ENCODE results near the gene ADRA2A.

The ADRA2A gene

DNA sequence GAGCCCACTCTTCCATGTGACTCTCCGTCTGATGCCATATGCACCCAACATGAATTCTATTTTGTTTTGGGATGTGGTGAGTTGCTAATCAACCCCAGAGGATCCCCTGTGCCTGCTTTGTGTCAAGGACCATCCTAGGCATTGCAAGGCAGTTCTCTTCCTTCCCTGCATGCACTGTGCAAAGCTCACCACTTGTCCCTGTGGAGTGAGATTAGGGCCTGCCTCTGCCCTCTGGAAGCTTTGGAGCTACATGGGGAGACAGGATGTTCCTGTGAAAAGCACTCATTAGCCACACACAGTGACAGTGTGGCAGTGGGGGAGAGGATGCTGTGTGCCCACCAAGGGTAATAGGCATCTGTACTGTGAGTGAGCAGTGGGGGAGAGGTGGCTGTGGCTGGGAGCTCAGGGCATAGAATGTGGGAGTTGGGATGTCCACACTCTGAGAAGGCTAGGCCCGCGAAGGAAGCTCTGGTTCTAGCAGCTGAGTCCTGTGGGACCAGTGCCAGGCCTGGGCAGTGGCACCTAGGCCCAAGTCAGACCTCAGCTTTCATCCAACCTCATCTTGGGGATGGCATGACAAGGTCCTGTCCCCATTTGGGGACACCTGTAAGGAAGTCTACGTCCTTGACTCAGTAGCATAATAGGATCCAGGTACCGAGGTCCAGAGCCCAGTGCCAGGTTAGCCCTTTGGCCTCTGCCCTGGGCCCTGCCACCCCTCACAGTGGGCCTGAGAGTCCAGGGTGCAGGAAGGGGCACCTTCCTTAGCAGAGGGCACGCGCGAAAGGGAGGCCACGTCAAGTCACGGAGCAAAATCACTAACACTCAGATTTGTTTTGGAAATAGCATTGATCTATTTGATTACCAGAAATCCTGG lies 6.6 kb downstream of the ADRA2A start:
- DNase-seq (ENCODE audit: low spot score), result no peak

GRCh38 chr10:111084366-111085255 lies 7.8 kb downstream of the ADRA2A start:
- no peak for DNase-seq (ENCODE audit: low spot score)

GRCh38 chr10:111085690-111086353 lies 9.0 kb downstream of the ADRA2A start:
- no peak for DNase-seq (ENCODE audit: low spot score)

- DNase-seq (ENCODE audit: low spot score), result no peak
These were observed 9.7 kb downstream of the ADRA2A start for GRCh38 chr10:111086574-111086973.

GRCh38 chr10:111087331-111087756 lies 10.5 kb downstream of the ADRA2A start:
- no peak for DNase-seq (ENCODE audit: low spot score)

- DNase-seq (ENCODE audit: low spot score), result no peak
These were observed 11.2 kb downstream of the ADRA2A start for GRCh38 chr10:111087968-111088505.

DNA sequence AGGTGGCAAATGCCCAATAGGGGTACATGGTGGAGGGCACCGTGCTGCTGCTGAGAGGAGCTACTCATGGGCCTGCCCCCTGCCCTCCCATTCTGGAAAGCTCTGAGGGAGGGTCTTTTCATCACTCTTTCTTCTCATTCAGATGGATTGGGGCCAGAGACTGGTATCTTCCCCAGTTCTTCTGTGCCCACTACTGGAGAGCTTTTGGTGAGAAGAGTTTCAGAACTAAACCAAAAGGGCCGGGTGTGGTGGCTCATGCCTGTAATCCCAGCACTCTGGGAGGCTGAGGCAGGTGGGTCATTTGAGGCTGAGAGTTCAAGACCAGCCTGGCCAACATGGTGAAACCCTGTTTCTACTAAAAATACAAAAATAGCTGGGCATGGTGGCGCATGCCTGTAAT lies 12.5 kb downstream of the ADRA2A start:
- no peak for DNase-seq (ENCODE audit: low spot score)

GRCh38 chr10:111091833-111092232 lies 15.0 kb downstream of the ADRA2A start:
- DNase-seq (ENCODE audit: low spot score), result no peak

DNA sequence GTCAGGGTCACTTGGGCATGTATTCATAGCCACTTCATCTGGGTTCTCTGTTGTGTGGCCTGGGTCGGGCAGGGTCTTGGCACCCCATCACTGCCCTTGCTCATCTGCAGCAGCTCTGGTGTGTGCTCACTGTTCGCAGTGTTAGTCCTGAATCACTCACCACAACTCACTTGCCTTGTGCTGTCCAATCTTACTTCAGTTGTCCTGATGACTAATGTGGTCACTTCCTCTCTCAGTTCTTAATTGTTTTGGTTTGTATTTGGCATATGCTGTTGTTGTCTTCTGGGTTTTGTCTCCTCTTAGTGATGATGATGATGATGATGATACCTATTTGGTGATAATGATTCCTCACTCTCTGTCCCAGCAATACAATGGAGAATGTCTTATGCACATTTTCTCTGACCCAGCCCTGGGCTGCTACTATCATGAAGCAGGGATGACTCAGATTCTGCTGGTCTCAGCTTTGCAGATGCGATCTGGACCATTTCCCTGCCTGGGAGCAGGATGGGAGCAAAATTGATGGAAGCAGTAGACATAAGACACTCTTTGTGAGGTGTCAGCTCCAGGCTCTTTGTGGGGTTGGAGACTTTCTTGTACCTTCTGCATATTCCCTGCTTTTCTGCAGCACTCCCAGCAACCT lies 17.0 kb downstream of the ADRA2A start:
- DNase-seq (ENCODE audit: low spot score), result no peak

DNA sequence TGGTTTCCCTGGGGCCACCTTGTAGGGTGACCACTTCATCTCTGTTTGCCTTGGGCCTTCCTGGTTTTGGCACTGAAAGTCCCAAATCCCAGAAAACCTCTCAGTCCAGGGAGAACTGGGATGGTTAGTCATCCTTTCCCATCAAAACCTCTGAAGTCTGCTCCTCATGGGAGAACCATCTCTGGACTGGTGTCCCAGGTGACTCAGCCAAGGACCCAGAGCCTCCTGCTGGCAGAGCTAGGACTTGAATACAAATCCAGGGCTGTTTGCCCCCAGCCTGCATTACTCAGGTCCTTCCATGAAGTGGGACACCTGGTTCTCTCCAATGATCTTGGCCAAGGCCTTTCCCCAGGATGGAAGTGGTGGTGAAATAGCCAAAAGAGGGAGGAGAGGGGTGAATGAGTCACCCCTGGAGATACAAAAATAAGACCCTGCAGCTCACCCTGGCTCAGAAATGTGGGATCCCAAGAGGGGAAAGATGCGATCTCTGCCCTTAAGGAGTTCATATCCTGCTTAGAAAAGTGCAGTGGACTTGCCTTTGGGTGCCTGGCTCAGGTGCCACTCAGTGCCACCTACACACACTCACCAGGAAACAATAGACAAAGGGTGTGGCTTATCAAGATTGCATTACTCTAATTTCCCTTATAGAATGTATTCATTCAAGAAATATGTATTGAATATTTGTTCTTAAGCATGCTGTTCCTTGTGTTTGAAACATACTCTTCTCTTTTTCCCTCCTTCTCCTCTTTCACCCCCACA lies 22.0 kb downstream of the ADRA2A start:
- DNase-seq (ENCODE audit: low spot score), result no peak

DNA sequence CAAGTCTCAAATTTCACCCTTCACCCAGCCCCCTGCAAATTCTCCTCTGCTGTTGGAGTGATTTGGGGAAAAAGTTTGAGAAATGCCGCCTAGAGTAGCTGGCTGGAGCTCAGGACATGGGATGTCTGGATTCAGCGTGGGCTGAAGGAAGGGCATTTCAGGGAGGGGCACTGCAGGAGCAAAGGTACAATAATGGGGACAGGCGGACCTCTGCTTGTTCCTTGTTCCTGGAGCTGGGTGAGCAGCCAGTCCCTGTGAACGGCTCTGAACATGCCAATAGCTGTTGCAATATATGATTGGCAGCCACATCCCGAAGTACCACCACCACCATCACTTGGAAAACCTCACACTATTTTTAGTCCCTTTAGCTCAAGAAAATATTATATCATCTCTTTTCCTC lies 23.4 kb downstream of the ADRA2A start:
- DNase-seq (ENCODE audit: low spot score), result no peak

- no peak for DNase-seq (ENCODE audit: low spot score)
These were observed 25.0 kb downstream of the ADRA2A start for GRCh38 chr10:111101796-111102195.

DNA sequence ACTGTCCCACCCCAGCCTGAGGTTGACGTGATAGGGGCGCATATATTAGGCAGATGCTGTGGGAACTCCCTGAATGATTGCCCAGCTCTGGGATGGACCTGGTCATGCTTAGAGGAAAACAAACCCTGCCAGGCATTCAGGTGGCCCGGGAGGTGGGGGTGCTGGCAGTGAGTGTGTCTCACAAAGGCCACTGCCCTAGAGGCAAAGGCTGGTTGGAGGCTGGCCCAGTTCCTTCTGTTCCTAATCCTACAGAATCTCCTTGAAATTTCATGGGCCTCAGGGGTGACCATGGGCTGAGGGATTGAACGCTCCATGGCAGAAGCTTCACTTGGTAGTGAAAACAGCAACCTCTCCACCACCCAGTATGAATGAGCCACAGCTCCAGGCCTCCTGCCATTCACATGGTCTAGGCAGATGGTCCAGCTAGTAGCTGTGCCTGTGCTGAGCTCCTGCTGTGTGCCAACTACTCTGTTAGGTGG lies 25.6 kb downstream of the ADRA2A start:
- DNase-seq (ENCODE audit: low spot score), result no peak

- DNase-seq (ENCODE audit: low spot score), result no peak
These were observed 26.5 kb downstream of the ADRA2A start for GRCh38 chr10:111103196-111103840.

DNA sequence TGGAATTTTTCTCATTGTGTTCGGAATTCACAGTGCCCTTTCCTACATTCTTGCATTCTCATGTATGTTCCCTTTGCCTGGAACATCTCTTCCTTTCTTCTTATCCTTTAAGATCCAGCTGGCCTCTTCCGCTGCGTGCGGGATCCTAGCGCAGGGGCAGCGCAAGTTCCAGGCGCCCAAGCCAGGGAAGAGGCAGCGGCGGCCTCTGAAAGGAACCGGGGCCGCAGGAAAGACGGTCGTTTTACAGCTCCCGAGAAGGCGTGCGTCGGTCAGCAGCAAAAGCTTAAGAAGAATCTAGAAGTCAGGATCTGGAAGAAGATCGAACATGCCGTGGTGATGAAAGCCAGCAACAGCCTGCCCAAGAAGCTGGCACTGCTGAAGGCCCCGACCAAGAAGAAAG lies 28.0 kb downstream of the ADRA2A start:
- DNase-seq (ENCODE audit: low spot score), result no peak

DNA sequence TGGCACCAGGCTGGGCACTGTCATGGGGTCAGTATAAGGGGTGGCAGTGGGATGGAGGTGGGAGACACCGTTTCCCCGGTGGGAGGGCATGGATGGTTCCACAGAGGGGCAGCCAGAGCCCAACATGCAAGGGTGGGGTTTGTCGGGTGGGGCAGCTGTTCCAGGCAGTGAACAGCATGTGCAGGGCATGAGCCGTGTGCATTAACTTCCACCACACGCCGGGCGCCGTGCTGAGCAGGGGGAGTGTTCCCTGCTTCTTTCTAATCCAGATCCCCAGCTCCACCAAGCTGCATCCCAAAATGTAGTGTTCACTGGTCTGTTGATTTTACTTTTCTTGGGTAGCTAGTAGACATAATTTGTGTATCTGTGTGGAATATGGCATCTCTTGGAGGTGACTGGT lies 29.3 kb downstream of the ADRA2A start:
- DNase-seq (ENCODE audit: low spot score), result no peak

GRCh38 chr10:111107023-111107422 lies 30.2 kb downstream of the ADRA2A start:
- no peak for DNase-seq (ENCODE audit: low spot score)

DNA sequence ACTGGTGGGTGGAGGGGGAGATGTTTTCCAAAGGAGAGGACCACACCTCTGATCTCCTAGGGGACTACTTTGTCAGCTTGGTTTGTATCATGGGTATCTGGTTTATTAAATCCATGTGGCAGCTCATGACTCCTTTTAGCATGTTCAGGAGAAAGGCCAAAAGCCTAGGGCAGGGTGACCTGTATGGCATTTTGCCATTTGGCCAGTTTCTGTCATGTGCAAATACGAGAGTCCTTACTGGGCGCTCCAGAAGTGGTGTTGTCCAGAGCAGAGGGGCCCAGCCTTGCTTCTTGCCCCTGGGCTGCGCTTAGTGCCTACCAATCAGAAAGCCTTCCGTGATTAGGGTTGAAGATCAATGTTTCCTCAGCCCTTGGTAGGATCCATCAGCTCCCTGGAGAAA lies 31.0 kb downstream of the ADRA2A start:
- no peak for DNase-seq (ENCODE audit: low spot score)

- DNase-seq (ENCODE audit: low spot score), result no peak
These were observed 31.6 kb downstream of the ADRA2A start for GRCh38 chr10:111108441-111108840.

DNA sequence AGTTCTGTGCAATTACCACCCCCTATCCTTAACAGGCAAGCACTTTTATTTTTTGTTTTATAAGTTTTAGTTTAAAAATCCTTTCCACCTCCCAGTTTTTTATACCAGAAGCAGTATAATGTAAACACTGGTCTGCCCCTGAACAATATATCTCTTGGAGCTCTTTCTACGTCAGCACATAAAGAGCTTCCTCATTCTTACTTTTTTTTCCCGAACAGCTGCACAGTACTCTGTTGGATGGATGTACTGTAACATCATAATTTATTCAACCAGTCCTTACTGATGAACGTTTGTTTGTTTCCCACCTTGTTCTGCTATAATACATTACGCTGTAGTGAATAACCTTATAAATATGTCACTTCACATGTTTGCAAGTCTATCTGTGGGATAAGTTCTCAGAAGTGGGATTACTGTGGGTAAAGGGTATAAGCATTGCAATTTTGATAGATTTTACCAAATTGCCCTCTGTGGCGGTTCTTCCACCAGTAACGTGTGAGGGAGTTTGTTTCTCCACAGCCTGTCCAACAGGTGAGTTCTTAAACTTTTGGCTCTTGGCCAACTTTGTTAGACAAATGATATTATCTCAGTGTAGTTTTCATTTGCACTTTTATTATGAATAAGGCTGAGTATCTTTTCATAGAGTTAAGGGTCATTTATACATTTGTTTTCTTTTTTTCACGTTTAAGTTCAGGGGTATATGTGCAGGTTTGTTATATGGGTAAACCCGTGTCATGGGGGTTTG lies 32.8 kb downstream of the ADRA2A start:
- DNase-seq (ENCODE audit: low spot score), result no peak
